HG03097 (cell line): ENCODE results near the gene PES1.
"Not testable (repeated sequence)": the region's sequence is repeated elsewhere in the genome, so short reads cannot be mapped to it uniquely, and the experiment has no call there.

Source experiments
- ATAC-seq: cut with Tn5 transposase; IDR thresholded peaks from one replicate; pipeline ENCODE4 v1.9.1; 2021; ENCODE audit not compliant: unreplicated experiment, low FRiP score

PES1 gene

GRCh38 chr22:30578481-30578880 lies 13.2 kb downstream of the PES1 start:
- ATAC-seq = no peak

DNA sequence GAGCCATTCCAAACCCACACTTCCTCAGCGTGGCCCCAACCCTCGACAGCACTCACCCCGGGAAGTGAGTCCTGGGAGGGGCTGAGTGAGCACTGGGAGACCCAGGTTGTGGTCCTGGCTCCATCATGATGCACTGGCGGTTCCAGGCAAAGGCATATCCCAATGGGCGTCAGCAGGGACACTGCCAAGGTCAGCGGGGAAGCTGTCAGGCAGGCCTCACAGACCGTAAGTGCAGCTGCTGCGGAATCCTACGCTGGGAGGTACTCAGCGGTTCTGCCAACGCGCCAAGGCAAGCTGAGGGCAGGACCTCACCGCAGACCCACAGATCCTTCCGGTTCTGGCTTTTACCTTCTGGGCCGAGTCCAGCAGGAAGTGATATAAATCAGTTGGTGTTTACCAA lies 15.9 kb downstream of the PES1 start:
- ATAC-seq = no peak

DNA sequence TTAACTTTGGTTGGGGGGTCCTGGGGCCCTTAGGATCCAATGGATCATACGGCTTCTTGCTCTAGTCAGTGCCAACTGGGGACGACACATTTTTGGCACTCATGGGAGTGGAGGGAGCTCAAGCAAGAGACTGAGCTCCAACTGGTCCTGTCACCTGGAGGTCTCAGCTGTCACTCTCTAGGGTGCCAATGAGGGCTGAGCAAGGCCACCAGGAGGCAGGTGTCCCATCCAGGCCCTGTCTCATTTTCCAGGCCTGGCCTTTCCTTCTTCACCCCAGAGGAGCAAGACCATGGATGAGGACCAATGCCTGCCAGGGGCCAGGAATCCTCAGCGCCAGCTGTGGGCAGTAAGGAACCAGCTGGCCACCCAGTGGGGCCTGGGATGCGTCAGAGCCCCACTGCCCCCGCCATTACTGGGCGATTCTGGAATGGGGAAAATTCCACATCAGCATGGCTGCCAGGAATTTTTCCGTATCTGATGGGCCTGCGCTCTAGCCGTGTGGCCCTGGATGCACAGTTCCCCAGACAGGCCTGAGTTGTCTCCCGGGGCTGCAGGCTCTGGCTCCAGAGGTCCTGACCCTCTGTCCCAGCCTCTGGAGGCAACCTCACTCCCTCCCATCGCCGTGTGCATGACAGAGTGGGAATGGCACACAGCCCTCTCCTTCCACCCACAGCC lies 16.6 kb downstream of the PES1 start:
- no peak for ATAC-seq

DNA sequence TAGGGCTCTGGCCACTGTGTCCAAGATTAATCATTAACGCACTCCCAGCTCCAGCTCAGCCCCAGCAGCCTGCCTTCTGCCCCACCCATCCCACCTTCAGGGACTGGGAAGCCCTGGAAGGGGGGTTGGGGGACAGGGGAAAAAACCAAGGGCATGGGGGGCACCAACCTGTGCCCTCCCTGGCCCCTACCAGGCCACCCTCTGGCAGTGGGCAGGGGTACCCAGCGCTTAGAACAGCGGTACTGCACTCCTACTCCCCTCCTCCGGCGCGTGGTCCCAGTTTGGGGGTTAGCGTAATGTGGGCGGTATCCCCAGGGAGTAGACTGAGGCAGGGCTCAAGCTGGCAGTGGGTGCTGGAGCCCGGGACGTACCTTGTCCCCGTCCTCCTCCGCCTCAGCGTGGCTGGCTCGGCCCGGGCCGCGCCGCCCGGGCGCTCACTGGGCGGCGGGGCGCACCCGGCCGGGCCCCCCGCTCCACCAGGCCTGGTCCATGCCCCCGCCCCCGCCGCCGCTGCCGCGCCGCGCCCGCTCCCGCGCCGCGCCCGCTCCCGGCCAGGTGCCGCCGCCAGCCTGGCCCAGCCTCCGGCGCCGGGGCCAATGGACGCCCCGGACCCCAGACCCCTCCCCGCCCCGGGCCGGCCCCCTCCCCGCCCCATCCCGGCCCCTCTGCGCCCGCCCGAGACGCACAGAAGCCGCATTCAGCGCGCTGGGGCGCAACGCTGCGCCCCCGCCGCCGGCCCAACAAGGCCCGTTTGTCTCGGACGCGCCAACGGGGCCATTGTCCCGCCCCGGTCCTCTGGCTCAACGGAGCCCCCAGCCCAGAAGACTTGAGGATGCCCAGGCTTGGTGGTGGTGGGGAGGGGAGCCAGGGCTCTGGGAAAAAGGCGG lies 17.4 kb downstream of the PES1 start, which contains the start of gene GAL3ST1:
Gene GAL3ST1 (minus strand): TSS at position 571 of the 887 bp plus-strand sequence. CDS start 17,273 bp downstream, outside the sequence.
- ATAC-seq = no peak

- ATAC-seq = no peak
These were observed 18.1 kb downstream of the PES1 start for GRCh38 chr22:30573594-30574094.

DNA sequence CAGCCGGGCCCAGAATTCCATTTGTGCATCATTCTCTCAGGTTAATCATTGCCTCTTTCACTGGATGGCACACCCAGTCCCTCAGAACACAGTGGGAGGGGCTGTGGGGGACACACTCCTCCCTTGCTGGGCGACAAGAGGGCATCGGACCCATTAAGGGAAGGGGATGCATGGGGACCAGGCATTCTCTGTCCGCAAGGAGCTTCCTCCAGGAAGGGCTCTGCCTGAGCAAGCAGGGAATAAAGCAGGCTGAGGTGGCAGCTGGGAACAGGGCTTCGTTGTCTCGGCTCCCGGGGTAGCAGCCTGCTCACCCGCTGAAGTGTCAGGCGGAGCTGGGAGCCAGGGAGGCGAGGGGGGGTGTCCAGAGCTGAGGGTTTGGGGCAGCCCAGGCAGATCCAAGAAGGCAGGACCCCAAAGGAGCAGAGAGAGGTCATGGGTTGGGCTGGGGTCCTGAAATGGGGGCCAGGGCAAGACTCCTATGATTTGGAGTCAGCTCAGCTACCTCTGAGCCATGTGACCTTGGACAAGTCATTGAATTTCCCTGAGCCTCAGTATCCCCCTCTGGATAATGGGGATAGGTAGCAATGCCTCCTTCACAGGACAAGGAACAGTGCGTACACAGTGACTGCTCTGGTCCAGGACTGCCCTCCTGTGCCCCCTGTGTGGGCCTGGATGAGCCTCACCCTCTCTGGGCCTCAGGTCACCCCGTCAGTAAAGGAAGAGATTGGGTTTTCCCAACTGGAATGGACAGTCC lies 18.7 kb downstream of the PES1 start:
- no peak for ATAC-seq

- no peak for ATAC-seq
These were observed 19.5 kb downstream of the PES1 start for GRCh38 chr22:30572210-30572609.

DNA sequence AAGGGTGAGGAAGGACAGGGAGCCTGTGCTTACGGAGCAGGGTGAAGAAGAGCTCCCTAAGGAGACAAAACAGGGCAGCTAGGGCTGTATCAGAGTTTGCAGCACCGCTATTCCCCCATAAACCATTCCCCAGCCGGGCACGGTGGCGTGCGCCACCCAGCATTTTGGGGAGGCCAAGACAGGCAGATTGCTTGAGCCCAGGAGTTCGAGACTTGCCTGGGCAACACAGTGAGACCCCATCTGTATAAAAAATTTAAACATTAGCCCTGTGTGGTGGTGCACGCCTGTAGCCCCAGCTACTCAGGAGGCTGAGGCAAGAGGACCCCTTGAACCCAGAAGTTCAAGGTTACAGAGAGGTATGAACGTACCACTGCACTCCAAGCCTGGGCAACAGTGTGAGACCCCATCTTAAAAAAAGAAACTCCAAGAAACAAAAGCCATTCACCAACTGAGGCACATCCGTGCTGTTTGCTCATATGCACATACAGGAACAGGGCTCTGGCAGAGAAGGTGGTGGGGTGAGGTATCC lies 22.0 kb downstream of the PES1 start:
- no peak for ATAC-seq

- ATAC-seq = no peak
These were observed 23.4 kb downstream of the PES1 start for GRCh38 chr22:30568137-30568805.

DNA sequence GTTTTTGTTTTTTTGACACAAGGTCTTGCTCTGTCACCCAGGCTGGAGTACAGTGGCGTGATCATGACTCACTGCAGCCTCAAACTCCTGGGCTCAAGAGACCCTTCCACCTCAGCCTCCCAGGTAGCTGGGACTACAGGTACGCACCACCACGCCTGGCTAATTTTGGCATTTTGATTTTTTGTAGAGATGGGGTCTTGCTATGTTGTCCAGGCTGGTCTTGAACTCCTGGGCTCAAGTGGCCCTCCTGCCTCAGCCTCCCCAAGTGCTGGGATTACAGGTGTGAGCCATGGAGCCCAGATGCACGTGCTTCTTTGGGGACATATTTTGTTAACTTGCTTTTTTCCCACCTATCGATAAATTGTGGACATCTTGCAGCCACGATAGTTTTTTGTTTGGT lies 24.4 kb downstream of the PES1 start:
- not testable (repeated sequence) for ATAC-seq

GRCh38 chr22:30566125-30566524 lies 25.6 kb downstream of the PES1 start:
- no peak for ATAC-seq

GRCh38 chr22:30565341-30565740 lies 26.4 kb downstream of the PES1 start:
- no peak for ATAC-seq

DNA sequence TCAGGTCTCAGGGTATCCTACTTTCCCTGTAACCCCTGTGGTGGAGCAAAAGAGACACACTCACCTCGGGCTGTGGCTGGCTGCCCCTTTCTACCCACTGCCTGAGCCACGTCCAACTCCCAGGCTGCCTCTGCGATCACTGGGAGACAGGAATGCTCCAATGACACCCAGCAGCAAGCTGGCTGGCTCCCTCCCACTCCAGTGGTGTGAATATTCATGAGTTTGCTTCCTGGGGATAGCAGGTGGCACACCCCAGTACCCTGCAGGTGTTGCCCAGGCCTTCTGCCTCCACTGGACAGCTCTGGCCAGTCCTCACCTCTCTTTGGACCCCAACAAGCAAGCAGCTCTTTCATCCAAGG lies 27.0 kb downstream of the PES1 start:
- no peak for ATAC-seq

DNA sequence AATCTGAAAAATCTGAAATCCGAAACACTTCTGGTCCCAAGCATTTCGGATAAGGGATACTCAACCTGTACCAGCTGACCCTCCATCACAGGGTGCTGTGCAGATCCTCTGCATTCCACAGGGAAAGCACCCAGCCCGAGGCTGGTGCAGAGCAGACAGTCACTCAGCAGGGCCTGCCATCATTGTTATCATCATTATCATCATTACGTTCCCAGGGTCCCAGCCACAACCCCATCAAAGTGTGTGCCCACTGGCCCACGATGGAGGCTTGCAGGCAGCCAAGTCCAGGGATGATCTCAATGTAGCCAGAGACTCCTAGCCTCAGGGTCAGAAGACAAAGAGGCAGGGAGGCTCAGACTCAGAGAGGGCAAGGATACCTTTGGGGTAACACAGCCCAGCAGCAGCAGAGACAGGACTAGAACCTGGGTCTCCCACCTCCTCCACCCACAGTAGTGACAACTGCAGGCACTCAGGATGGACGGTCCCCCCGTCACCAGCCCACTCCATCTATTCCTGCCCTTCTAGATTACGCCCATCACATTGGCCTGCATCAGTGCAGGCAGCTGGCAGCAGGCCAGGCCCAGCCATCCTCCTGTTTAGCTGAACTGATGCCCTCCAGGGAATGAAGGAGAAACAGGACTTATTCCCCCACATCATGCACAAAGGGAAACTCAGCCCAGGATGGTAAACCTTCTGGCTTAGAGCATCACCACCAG lies 27.5 kb downstream of the PES1 start:
- ATAC-seq = no peak

- no peak for ATAC-seq
These were observed 29.3 kb downstream of the PES1 start for GRCh38 chr22:30562366-30562765.

- ATAC-seq = no peak
These were observed 30.1 kb downstream of the PES1 start for GRCh38 chr22:30561402-30562189.

GRCh38 chr22:30560643-30561202 lies 31.0 kb downstream of the PES1 start:
- ATAC-seq = not testable (repeated sequence)

DNA sequence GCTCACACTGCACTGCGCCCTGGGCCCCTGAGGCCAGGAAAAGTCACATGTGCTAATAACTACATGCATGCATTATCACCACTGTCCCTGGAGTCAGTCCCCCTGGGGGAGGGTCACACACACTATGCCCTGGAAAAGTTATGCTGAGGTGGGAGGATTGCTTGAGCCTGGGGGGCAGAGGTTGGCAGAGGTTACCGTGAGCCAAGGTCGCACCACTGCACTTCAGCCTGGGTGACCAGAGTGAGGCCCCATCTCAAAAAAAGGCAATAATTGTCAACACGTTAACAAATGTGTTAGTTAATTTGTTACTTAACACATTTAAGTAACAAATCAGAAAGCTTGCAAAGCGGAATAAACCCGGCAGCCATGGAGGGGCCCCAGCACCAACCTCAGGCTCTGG lies 31.8 kb downstream of the PES1 start:
- no peak for ATAC-seq
